Transverse colon (tissue), 4 donors: ENCODE results near the gene NOC2L. TPM values are rescaled to one million over a fixed set of nuclear protein-coding genes. Genes with fewer than 3 reads are reported as not detected.

Source experiments
- DNase-seq: peaks from one replicate; pipeline ENCODE4 v3.0.0-alpha.2; 2019
- H3K27ac ChIP-seq, 4 donors: fragments of 200-600 bp; sonication (generic); 2 replicates each; pipeline ENCODE4 v1.5.1; 2016 to 2018; ENCODE audit warnings: inconsistent platforms in 4 of 4
- H3K27me3 ChIP-seq: fragments of 200-600 bp; sonication (generic); 2 replicates; pipeline ENCODE4 v1.5.1; 2017; ENCODE audit warnings: inconsistent platforms
- H3K36me3 ChIP-seq, 4 donors: fragments of 200-600 bp; sonication (generic); 2 replicates each; pipeline ENCODE4 v1.5.1; 2017 to 2019; ENCODE audit warnings: inconsistent platforms in 4 of 4
- H3K4me1 ChIP-seq, 4 donors: fragments of 200-600 bp; sonication (generic); 2 replicates each; pipeline ENCODE4 v1.5.1; 2017 to 2020; ENCODE audit warnings: inconsistent platforms in 4 of 4
- H3K4me3 ChIP-seq, 4 donors: fragments of 200-600 bp; sonication (generic); 1 replicate in 1 of 4; 2 replicates in 3 of 4; pipeline versions ENCODE4 v1.5.1 to v1.6.1; 2017 to 2019; ENCODE audit warnings: inconsistent platforms in 4 of 4
- H3K9me3 ChIP-seq, 2 donors: fragments of 200-600 bp; sonication (generic); 2 replicates each; pipeline ENCODE4 v1.5.1; 2017 to 2019; ENCODE audit warnings: inconsistent platforms in 2 of 2
- EP300 ChIP-seq: sonication (generic); formaldehyde crosslinking; IDR thresholded peaks from one replicate; pipeline ENCODE4 v1.6.1; 2017; ENCODE audit warnings: antibody characterized with exemption, low read depth
- POLR2A ChIP-seq: fragments of 450-650 bp; IDR thresholded peaks from one replicate; pipeline ENCODE4 v1.6.1; 2016; ENCODE audit warnings: antibody characterized with exemption, mild to moderate bottlenecking, moderate library complexity
- POLR2AphosphoS5 ChIP-seq, 3 donors: sonication (generic); formaldehyde crosslinking; IDR thresholded peaks; one replicate each; pipeline ENCODE4 v1.6.1; 2016; ENCODE audit warnings: antibody characterized with exemption in 3 of 3
- WGBS, 2 donors: methylation state at CpG; one replicate each; pipeline ENCODE4 v1.1.5; 2018; ENCODE audit warnings: low coverage in 1 of 2; 5-methylcytosine and 5-hydroxymethylcytosine counted together
- in situ Hi-C, 4 donors: fragments of 200-750 bp; cut with MboI; loops; one replicate each; pipeline versions ENCODE4 v1.15.0 to v1.15.1; 2017; ENCODE audit warnings: low sequenced_read_pairs in 3 of 4, low pct_ligation_motif_present in 1 of 4, low pct_unique_long_range_greater_than_20kb in 1 of 4
- intact Hi-C: fragments of 100-400 bp; cut with DNase I; formaldehyde crosslinking; loops from one replicate; pipeline ENCODE4 v1.15.1; 2023; ENCODE audit warnings: low total_unique reads
- total RNA-seq, 4 donors: library from RNA; depleted of rRNA; stranded (reverse); fragments of >200 nt; gene quantifications; one replicate each; pipeline ENCODE4 v1.1.0, GENCODE V29; 2016
- TF ChIP-seq, protein P1 (sequence below), 5 experiments: fragments of 200-600 bp in 3 of 5; fragments of 450-650 bp in 2 of 5; sonication (generic) in 3 of 5; IDR thresholded peaks; 1 replicate in 2 of 5; 2 replicates in 3 of 5; pipeline ENCODE4 v1.5.1; 2016 to 2017; ENCODE audit warnings: antibody characterized with exemption in 5 of 5, inconsistent platforms in 3 of 5, mild to moderate bottlenecking in 2 of 5, moderate library complexity in 1 of 5

Gene NOC2L
- total RNA-seq, 4 donors from 2014 or later, result 17.6 to 50.4 (median 31.6) TPM

DNA sequence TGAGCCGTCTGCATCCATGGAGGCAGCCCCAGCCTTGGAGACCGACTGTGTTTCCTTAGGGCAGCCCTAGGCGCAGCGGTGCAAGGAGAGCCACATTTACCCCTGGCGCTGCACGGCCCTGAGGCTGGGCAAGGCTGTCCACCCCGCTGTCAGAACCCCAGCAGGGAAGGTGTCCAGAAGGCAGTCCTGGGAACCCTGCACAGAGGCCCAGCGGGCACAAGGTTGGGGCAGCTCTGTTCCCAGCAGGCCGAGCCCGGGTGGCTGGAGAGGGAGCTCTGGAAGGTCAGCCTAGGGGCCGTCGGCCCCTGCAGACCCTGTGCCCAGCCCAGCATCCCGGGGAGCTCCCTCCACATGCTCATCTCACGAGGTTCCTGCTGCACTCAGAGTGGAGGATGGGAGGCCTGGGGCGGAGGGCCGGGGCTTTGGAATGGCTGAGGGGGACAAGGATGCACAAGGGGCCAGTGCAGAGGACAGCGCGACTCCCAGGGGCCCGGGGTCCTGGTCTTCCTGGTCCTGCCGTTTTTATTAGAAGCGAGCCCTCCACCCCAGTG lies 55.3 kb downstream of the NOC2L start:
- Histone ChIP-seq H3K27ac (no peak overlapping the region), H3K4me1 (peaks cover 0 to 33% (median 20%) of the 10 kb centered on the region in 4 donors), H3K4me3 (peak overlapping the region in 2 of 4 donors; percentile 34 to 54), H3K36me3 (no peaks in the 10 kb centered on the region), H3K27me3 (peaks cover 65% of the 10 kb centered on the region), H3K9me3 (no peaks in the 10 kb centered on the region)
- in situ Hi-C loops (no loop called here), intact Hi-C loops (loop anchor here (2.0 kb wide), 1 partner anchor 33 kb away; no protein-coding TSS in a partner anchor)
- DNase-seq, result peak; percentile 9
- WGBS, 2 donors, result 20 to 86% methylated on average over 1 to 21 of the region's 21 CpGs
- TF ChIP-seq, protein P1, sequence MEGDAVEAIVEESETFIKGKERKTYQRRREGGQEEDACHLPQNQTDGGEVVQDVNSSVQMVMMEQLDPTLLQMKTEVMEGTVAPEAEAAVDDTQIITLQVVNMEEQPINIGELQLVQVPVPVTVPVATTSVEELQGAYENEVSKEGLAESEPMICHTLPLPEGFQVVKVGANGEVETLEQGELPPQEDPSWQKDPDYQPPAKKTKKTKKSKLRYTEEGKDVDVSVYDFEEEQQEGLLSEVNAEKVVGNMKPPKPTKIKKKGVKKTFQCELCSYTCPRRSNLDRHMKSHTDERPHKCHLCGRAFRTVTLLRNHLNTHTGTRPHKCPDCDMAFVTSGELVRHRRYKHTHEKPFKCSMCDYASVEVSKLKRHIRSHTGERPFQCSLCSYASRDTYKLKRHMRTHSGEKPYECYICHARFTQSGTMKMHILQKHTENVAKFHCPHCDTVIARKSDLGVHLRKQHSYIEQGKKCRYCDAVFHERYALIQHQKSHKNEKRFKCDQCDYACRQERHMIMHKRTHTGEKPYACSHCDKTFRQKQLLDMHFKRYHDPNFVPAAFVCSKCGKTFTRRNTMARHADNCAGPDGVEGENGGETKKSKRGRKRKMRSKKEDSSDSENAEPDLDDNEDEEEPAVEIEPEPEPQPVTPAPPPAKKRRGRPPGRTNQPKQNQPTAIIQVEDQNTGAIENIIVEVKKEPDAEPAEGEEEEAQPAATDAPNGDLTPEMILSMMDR (IDR thresholded peaks at IDR 0.05), result no peak
- TF ChIP-seq POLR2A, result no peak
- no peak for TF ChIP-seq EP300
- no peak for TF ChIP-seq POLR2AphosphoS5 (IDR thresholded peaks at IDR 0.05)

DNA sequence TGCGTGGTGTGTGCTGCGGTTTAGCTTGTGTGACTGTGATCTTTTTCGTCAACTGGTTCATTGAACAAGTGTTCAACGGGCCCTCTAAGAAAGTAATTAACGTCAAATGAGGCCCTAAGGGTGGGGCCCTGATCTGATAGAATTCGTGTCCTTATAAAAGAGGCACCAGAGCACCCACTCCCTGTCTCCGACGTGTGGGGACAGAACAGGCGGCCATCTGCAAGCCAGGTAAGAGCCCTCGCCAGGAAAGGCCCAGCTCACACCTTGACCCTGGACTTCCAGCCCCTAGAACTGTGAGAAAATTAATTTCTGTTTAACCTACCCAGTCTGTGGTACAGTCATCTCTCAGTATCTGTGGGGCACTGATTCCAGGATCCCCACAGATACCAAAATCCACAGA lies 55.8 kb downstream of the NOC2L start:
- intact Hi-C loops, result no loop called here
- 86 to 100% methylated on average over 1 to 10 of the region's 10 CpGs for WGBS, 2 donors
- H3K27me3 ChIP-seq, result peaks cover 68% of the 10 kb centered on the region

DNA sequence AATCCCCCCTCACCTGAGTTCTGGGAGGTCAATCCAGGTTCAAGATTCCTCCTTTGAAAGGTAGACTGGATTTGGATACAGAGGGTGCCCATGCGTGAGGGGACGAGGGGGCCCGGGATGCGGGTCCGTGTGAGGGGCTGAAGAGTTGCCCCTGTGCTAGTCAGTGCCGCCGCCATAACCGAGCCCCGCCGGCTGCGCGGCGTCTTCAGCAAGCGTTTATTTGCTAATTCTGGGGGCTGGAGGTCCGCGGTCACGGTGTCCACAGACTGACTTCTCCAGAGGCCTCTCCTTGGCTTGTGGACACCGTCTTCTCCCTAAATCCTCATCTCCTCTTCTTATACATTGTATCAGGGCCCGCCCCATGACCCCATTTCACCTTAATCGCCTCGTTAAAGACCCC lies 56.3 kb downstream of the NOC2L start:
- no peak for TF ChIP-seq EP300
- TF ChIP-seq POLR2AphosphoS5 (IDR thresholded peaks at IDR 0.05), result no peak
- TF ChIP-seq, protein P1 (IDR thresholded peaks at IDR 0.05), result no peak
- TF ChIP-seq POLR2A, result no peak
- in situ Hi-C loops, result no loop called here
- Histone ChIP-seq H3K4me1 (peaks cover 0 to 33% (median 20%) of the 10 kb centered on the region in 4 donors), H3K27me3 (peaks cover 69% of the 10 kb centered on the region), H3K27ac (no peak overlapping the region), H3K9me3 (no peaks in the 10 kb centered on the region), H3K36me3 (no peaks in the 10 kb centered on the region), H3K4me3 (no peak overlapping the region)
- intact Hi-C loops, result no loop called here
- WGBS, 2 donors, result 92 to 93% methylated on average over 14 to 21 of the region's 21 CpGs
- no peak for DNase-seq

More for the DNA sequence above, 55.8 kb downstream of the NOC2L start:
- Histone ChIP-seq H3K4me1 (peaks cover 0 to 33% (median 20%) of the 10 kb centered on the region in 4 donors), H3K9me3 (no peaks in the 10 kb centered on the region), H3K4me3 (no peak overlapping the region), H3K27ac (no peak overlapping the region), H3K36me3 (no peaks in the 10 kb centered on the region)
- in situ Hi-C loops, result no loop called here
- no peak for DNase-seq
- TF ChIP-seq, protein P1 (IDR thresholded peaks at IDR 0.05), result no peak
- TF ChIP-seq EP300 (no peak), POLR2A (no peak), POLR2AphosphoS5 (IDR thresholded peaks at IDR 0.05) (no peak)

DNA sequence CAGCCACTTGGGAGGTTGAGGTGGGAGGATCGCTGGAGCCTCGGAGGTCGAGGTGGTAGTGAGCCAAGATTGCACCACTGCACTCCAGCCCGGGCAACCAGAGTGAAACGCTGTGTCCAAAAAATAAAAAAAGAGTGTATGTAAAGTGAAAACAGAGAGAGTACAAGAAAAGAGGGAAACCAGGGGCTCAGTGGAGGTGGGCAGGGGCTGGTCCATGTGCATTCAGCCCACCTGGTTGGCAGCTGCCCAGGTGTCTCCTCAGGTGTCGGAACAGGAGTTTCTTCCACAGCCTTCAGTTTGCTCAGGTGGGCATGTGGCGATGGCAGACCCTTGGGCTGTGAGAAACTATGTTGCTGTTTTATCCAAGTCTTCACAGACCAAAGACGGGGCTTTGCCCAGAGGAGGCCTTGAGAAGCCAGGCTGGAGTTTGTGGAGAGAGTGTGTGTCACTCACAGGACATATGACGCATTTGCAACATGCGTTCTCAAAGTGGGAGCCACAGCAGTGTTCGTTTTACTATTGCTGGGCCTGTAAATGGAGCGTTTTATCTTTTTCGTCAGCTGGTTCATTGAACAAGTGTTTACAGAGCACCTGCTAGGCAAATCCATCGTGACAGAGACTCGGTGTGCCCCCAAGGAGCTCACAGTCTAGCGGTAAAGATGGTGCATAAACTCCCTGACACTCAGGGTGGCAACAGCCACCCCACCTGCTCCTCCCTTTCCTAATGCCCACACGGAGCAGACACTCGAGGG lies 57.8 kb downstream of the NOC2L start:
- Histone ChIP-seq H3K27me3 (peaks cover 74% of the 10 kb centered on the region), H3K4me1 (peaks cover 0 to 23% (median 14%) of the 10 kb centered on the region in 4 donors)
- WGBS, 2 donors, result 56 to 94% methylated on average over 2 to 18 of the region's 18 CpGs

More for the DNA sequence above, 57.8 kb downstream of the NOC2L start:
- no peak for TF ChIP-seq EP300
- TF ChIP-seq POLR2AphosphoS5 (IDR thresholded peaks at IDR 0.05), result no peak
- TF ChIP-seq POLR2A, result no peak
- TF ChIP-seq, protein P1 (IDR thresholded peaks at IDR 0.05), result no peak
- in situ Hi-C loops (no loop called here), intact Hi-C loops (no loop called here)
- Histone ChIP-seq H3K36me3 (no peaks in the 10 kb centered on the region), H3K4me3 (no peak overlapping the region), H3K27ac (no peak overlapping the region), H3K9me3 (no peaks in the 10 kb centered on the region)
- DNase-seq, result no peak
